Activated T-cell treated with anti-CD3 and anti-CD28 coated beads, Interleukin-2, amount 50 U/mL, for 4 hours (primary cell): Measurements from ENCODE around the gene RGL3. TPM values are rescaled to one million over a fixed set of nuclear protein-coding genes. Genes with fewer than 3 reads are reported as not detected.

Experiments used
- ATAC-seq, 2 donors: fragments of 200-7000 bp; cut with Tn5 transposase; one replicate each; pipeline ENCODE4 v1.10.0; 2021
- DNase-seq: peaks from one replicate; pipeline ENCODE4 v3.0.0-alpha.2; 2020
- H3K27me3 Mint-ChIP-seq: one replicate; pipeline ENCODE4 v1.8.0; 2021; ENCODE audit warnings: low read depth, mixed read lengths
- H3K36me3 Mint-ChIP-seq: one replicate; pipeline ENCODE4 v1.8.0; 2022; ENCODE audit warnings: mixed read lengths; ENCODE audit not compliant: insufficient read depth
- H3K4me1 Mint-ChIP-seq: one replicate; pipeline ENCODE4 v1.8.0; 2021; ENCODE audit warnings: low read depth, mixed read lengths
- H3K4me3 Mint-ChIP-seq: one replicate; pipeline ENCODE4 v1.8.0; 2021; ENCODE audit warnings: mild to moderate bottlenecking, moderate library complexity, mixed read lengths
- H3K9me3 Mint-ChIP-seq: one replicate; pipeline ENCODE4 v1.8.0; 2021; ENCODE audit warnings: mixed read lengths
- total RNA-seq, 3 donors: library from RNA; stranded (reverse); gene quantifications; one replicate each; pipeline ENCODE4 v1.2.1, GENCODE V29; 2021

RGL3 gene
- total RNA-seq, 3 donors from 2014 or later, result 0.29 to 0.51 TPM; not detected in 1

DNA sequence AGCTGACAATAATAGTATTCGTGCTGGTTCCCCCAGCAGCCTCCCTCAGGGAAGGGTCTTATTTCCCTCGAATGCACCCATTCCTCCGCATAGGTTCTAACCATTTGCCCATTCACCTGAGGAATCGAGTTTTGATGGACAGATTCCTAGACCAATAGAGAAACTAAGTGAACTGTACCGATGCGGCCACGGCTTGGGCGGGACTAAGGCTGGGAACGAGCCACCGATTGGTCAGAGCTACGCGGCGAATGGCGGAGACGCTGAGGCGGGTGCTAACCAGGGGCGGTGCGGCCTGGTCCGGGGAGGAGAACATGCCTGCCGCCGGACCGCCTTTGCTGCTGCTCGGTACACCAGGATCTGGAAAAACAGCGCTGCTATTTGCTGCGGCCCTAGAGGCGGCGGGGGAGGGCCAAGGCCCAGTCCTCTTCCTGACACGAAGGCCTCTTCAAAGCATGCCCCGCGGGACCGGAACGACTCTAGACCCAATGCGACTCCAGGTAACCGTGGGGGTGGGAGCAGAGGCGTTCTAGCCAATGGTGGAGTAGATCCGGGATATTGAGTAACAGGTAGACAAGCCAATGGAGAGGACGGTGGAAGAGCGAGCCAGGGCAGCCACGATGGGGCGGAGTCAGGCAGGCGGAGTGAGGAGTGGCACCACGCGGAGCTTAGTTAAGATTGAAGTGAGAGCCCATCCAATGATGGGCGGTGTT, 44.5 kb downstream of the RGL3 start, which contains the start of gene SWSAP1:
SWSAP1 (plus strand) TSS at position 234 of the 710 bp plus-strand sequence; CDS start at position 249, 15 bp downstream.
- no peaks in the 10 kb centered on the region for H3K9me3 Mint-ChIP-seq
- H3K4me3 Mint-ChIP-seq, result no peak within 1 kb of the TSS
- H3K27me3 Mint-ChIP-seq, result no peaks in the 10 kb centered on the region
- H3K4me1 Mint-ChIP-seq, result peaks cover 30% of the 10 kb centered on the region
- ATAC-seq, result peak; percentile 93 to 95
- peak; percentile 93 for DNase-seq
- peaks cover 13% of the 10 kb centered on the region for H3K36me3 Mint-ChIP-seq

DNA sequence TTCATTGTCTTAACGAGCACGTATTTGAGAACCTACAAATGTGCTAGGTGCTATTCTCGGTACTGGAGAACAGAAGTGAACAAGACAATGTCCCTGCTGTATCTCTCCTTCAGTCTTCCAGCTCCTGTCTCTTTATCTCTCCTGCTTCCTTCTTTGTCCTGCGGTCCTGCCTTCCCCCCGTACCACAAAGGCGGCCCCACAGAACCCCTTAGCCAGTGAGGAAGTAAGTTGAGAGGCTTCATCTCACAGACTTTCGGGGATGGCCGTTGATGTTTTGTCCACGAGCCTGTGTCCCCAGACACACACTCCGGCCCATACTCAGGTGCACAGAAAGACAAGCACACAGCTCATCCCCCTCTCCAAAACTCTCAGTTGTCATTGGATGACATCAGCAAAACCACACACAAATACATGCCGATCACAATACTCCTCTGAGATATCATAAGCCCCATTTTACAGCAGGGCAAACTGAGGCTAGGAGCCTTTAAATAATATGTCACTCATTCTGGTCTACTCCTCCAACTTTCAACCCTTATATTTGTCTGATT, 45.2 kb downstream of the RGL3 start:
- H3K4me3 Mint-ChIP-seq, result no peak overlapping the region
- no peak for DNase-seq
- no peaks in the 10 kb centered on the region for H3K9me3 Mint-ChIP-seq
- H3K36me3 Mint-ChIP-seq, result peaks cover 18% of the 10 kb centered on the region
- ATAC-seq, result no peak
- H3K4me1 Mint-ChIP-seq, result peaks cover 30% of the 10 kb centered on the region
- H3K27me3 Mint-ChIP-seq, result no peaks in the 10 kb centered on the region

DNA sequence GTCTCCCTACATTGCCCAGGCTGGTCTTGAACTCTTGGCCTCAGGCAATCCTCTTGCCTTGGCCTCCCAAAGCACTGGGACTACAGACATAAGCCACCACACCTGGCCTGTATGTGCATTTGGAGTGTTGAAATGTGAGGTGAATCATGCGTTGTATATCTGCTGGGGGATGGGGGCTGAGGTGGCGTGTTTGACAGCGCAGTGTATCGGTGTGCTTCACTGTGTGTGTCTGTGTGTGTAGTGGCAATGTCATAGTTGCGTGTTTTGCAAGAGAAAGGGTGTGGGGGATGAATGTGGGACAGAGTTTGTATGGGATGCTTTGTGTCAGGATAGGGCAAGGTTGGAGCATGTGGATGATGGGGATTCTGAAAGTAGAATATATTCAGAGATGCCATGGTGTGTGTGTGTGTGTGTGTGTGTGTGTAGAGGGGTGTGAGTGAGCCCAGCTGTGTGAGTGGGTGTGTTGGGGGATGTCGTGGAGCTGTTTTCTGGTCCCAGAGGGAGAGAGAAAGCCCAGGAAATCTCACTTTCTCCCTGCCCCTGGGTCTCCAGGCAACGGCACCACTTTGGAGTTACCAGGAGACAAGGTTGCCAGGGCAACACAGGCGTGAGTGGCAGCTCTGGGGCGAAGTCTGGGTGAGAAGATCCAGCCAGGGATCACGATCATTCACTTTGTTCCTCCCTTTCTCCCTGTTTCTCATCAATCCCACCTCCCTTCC, 45.8 kb downstream of the RGL3 start:
- Mint-ChIP-seq H3K4me1 (peaks cover 25% of the 10 kb centered on the region), H3K9me3 (no peaks in the 10 kb centered on the region), H3K36me3 (peaks cover 20% of the 10 kb centered on the region), H3K4me3 (peak overlapping the region; percentile 14), H3K27me3 (no peaks in the 10 kb centered on the region)
- no peak for ATAC-seq
- DNase-seq, result no peak

DNA sequence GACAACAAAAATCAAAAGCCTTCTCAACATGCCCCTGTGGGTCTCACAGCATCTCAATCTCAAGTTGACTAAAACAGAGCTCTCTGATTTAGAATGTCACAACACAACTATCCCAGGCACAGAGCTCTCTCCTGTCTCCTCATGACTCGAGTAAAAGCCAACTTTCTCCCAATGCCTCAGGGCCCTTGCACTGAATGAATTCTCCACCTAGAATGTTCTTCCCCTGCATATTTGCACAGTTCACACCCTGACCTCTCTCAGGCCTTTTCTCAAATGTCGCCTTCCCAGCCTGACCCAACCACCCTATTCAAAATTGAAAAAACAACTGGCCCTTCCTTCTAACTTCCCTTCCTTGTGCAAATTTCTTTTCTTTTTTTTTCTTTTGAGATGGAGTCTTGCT, 48.4 kb downstream of the RGL3 start:
- no peaks in the 10 kb centered on the region for H3K9me3 Mint-ChIP-seq
- DNase-seq (no peak), ATAC-seq (no peak)
- H3K4me1 Mint-ChIP-seq, result peaks cover 6% of the 10 kb centered on the region
- H3K27me3 Mint-ChIP-seq, result no peaks in the 10 kb centered on the region
- H3K36me3 Mint-ChIP-seq, result peaks cover 15% of the 10 kb centered on the region
- H3K4me3 Mint-ChIP-seq, result no peak overlapping the region

DNA sequence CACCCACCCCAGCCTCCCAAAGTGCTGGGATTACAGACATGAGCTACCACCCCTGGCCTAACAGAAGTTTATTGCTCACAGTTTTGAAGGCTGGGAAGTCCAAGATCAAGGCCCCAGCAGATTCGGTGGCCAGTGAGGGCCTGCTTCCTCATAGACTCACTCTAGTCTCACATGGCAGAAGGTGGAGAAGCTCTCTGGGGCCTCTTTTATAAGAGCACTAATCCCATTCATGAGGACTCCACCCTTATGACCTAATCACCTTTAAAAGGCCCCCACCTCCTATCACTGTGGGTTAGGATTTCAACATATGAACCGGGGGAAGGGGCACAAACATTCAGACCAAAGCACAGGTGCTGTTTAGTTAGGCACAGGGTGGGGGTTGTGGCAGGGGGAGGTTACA, 51.6 kb downstream of the RGL3 start:
- Mint-ChIP-seq H3K36me3 (peaks cover 18% of the 10 kb centered on the region), H3K4me3 (no peak overlapping the region), H3K27me3 (no peaks in the 10 kb centered on the region), H3K9me3 (no peaks in the 10 kb centered on the region), H3K4me1 (no peaks in the 10 kb centered on the region)
- ATAC-seq, result no peak
- DNase-seq, result no peak

DNA sequence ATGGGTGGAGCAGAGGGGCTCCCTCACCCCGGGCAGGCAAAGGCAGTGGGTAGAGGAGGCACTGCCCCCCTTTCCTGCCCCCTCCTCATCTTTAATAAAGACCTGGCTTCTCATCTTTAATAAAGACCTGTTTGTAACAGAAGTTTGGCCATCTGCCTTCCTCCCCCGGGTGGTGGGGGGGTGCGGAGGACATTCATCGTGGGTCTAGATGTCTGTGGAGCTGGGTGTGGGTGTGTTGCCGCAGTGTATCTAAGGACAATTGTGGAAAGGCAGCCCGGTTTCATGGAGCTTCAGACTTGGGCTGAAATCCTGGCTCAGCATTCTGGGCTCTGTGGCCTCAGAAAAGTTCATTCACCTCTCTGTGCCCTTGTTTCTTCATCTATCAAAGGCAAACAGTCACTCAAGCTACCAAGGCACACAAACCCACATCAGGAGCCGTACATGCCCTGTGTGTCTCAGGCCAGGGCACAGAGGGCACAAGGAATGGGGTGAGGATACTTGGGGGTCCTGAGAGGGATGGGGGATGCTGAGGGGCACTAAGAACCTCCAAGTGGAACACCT, 53.5 kb downstream of the RGL3 start:
- Mint-ChIP-seq H3K4me3 (no peak overlapping the region), H3K4me1 (no peaks in the 10 kb centered on the region)

DNA sequence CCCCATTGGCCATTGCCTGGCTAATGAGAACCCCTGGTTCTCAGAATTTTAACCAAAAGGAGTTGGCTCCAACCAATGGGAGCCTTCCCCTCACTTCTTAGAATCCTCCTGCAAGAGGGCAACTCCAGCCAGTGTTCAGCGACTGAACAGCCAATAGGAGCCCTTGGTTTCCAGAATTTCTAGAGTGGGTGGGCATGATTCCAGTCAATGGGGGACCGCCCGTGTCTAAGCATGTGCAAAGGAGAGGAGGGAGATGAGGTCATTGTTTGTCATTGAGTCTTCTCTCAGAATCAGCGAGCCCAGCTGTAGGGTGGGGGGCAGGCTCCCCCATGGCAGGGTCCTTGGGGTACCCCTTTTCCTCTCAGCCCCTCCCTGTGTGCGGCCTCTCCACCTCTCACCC, 54.2 kb downstream of the RGL3 start:
- no peaks in the 10 kb centered on the region for H3K4me1 Mint-ChIP-seq
- peaks cover 14% of the 10 kb centered on the region for H3K36me3 Mint-ChIP-seq
- no peak overlapping the region for H3K4me3 Mint-ChIP-seq
- DNase-seq (no peak), ATAC-seq (no peak)
- H3K9me3 Mint-ChIP-seq, result no peaks in the 10 kb centered on the region
- H3K27me3 Mint-ChIP-seq, result no peaks in the 10 kb centered on the region

More for the DNA sequence above, 53.5 kb downstream of the RGL3 start:
- H3K36me3 Mint-ChIP-seq, result peaks cover 14% of the 10 kb centered on the region
- DNase-seq, result no peak
- H3K27me3 Mint-ChIP-seq, result no peaks in the 10 kb centered on the region
- ATAC-seq, result no peak
- H3K9me3 Mint-ChIP-seq, result no peaks in the 10 kb centered on the region

DNA sequence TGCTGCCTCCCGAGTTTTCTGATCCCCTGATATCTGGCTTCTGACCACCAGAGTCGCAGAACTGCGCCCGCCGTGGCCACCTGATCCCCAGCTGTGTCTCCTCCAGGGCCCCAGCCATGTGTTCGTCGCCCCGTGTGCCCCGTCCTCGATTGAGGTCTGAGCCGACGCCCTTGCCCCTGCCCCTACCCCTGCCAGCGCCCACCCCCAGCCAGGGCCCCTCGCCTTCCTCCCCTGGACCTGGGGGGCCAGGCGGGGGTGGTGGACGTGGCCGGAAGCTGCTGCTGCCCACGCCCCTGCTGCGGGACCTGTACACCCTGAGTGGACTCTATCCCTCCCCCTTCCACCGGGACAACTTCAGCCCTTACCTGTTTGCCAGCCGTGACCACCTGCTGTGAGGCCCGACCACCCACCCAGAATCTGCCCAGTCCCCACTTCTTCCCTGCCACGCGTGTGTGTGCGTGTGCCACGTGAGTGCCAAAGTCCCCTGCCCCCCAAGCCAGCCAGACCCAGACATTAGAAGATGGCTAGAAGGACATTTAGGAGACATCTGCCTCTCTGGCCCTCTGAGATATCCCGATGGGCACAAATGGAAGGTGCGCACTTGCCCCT, 54.7 kb downstream of the RGL3 start:
- no peaks in the 10 kb centered on the region for H3K4me1 Mint-ChIP-seq

DNA sequence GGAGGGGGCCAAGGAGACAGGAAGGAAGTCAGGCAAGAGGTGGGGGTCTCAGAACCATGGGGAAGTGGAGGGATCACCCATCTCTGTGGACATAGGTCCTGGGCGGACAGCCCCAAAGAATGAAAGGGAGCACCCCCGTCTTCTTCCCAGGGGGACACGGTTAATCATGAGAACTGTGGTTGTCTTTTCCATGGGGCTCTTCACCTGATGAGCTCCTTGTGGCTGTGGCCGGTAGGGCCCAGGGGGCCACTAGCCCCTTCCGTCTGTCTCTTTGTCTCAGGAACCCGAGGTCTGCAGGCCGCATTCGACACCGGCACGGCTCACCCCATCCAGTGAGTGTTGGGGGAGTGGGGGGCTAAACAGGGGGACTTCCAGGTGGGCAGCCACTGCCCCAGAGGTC, 55.2 kb downstream of the RGL3 start:
- DNase-seq (no peak), ATAC-seq (no peak)
- Mint-ChIP-seq H3K4me1 (no peaks in the 10 kb centered on the region), H3K9me3 (no peaks in the 10 kb centered on the region), H3K36me3 (peaks cover 7% of the 10 kb centered on the region), H3K27me3 (no peaks in the 10 kb centered on the region), H3K4me3 (no peak overlapping the region)

More for the DNA sequence above, 54.7 kb downstream of the RGL3 start:
- no peaks in the 10 kb centered on the region for H3K27me3 Mint-ChIP-seq
- no peak for DNase-seq
- no peak for ATAC-seq
- no peaks in the 10 kb centered on the region for H3K9me3 Mint-ChIP-seq
- peaks cover 11% of the 10 kb centered on the region for H3K36me3 Mint-ChIP-seq
- H3K4me3 Mint-ChIP-seq, result no peak overlapping the region

DNA sequence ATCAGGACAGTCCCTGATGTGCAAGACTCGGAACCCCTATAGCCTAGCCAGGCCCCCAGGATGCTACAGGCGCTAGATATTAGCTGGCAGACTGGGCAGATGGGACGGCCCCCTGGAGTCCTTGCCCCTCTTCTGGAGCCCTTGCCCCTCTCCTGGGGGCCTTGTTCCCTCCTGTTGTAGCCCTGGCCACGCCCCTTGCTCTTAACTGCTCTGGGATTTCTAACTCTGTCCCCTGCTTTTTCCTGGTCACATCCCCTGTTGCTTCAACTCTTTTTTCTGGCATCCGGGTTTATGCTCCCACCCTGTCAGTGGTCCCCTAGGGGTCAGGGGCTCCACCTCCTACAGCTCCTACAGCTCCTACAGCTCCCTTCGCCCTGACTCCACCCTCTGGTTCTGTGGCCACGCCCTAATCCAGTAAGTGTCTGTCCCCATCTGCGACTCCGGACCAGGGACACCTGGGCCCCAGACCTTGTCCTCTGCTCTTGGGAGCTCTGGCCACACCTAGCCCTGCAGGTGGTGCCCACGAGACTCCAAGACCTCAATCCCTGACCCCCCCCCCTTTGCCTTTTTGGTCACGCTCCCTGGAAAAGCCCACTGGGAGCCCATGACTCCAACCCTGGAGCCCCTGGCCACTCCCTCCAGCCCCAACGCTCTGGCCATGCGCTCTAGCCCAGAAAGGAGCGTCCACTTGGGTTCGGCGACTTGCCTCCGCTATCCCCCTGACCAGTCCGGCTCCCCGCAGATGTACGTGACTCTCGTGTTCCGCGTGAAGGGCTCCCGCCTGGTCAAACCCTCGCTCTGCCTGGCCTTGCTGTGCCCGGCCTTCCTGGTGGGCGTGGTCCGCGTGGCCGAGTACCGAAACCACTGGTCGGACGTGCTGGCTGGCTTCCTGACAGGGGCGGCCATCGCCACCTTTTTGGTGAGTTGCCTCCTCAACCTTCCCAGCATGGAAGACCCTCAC, 57.1 kb downstream of the RGL3 start:
- Mint-ChIP-seq H3K9me3 (no peaks in the 10 kb centered on the region), H3K36me3 (peaks cover 3% of the 10 kb centered on the region), H3K4me3 (no peak overlapping the region), H3K27me3 (no peaks in the 10 kb centered on the region), H3K4me1 (no peaks in the 10 kb centered on the region)
- DNase-seq, result no peak
- ATAC-seq, result peak in 1 of 2 donors; percentile 10

DNA sequence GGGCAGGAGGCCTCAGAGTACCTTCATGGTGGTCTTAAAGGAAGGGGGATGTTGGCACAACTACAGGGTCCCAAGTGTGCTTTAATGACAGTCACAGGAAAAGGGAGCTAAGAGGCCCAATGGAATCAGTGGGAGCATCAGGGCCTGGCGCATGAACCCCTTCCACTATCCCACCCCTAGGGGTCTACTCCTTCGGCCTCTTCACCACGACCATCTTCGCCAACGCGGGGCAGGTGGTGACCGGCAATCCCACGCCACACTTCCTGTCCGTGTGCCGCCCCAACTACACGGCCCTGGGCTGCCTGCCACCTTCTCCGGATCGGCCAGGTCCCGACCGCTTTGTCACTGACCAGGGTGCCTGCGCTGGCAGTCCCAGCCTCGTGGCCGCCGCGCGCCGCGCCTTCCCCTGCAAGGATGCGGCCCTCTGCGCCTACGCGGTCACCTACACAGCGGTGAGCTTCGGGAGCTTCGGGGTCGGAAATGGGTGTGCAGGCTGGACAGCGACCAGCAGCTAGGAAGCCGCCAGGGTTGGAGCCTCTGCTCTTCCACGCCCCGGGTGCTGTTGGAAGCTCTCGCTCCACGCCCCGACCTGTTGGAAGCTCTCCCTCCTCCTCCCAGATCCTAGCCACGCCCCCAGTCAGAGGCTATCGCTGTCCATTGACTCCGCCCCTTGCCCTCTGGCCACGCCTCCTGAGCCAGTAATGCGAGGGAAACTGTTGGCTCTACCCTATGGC, 57.9 kb downstream of the RGL3 start:
- H3K4me3 Mint-ChIP-seq, result no peak overlapping the region
- DNase-seq (no peak), ATAC-seq (no peak)
- peaks cover 2% of the 10 kb centered on the region for H3K4me1 Mint-ChIP-seq
- H3K9me3 Mint-ChIP-seq, result no peaks in the 10 kb centered on the region
- peaks cover 2% of the 10 kb centered on the region for H3K27me3 Mint-ChIP-seq
- H3K36me3 Mint-ChIP-seq, result peaks cover 3% of the 10 kb centered on the region

DNA sequence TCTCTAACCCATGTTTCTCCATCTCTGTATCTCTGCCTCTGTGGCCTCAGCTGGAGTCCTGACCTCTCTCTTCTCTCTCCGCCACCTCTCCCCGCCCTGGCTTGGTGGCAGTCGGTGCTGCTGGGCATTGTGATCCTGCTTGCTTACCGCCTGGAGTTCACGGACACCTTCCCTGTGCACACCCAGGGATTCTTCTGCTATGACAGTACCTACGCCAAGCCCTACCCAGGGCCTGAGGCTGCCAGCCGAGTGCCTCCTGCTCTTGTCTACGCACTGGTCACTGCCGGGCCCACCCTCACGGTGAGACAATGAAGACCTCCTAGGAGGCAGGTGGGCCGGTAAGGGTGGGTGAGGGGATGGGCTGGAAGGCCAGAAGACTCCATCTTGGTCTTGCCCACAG, 59.7 kb downstream of the RGL3 start:
- peaks cover under 1% of the 10 kb centered on the region for H3K36me3 Mint-ChIP-seq
- peaks cover 10% of the 10 kb centered on the region for H3K4me1 Mint-ChIP-seq
- DNase-seq, result no peak
- H3K9me3 Mint-ChIP-seq, result no peaks in the 10 kb centered on the region
- no peak overlapping the region for H3K4me3 Mint-ChIP-seq
- no peak for ATAC-seq
- H3K27me3 Mint-ChIP-seq, result peaks cover 5% of the 10 kb centered on the region
